Breast epithelium (tissue), 4 donors: ENCODE measurements around the gene TRAF5. TPM values are rescaled to one million over a fixed set of nuclear protein-coding genes. Genes with fewer than 3 reads are reported as not detected.
"Not testable (repeated sequence)": the region's sequence is repeated elsewhere in the genome, so short reads cannot be mapped to it uniquely, and the experiment has no call there.

Source experiments
- DNase-seq, 2 donors: peaks; one replicate each; pipeline ENCODE4 v3.0.0-alpha.2; 2019; ENCODE audit warnings: low spot score in 2 of 2
- H3K27ac ChIP-seq, 2 donors: fragments of 200-600 bp; sonication (generic) in 1 of 2; one replicate each; pipeline ENCODE4 v1.5.1; 2016 to 2019; ENCODE audit warnings: mild to moderate bottlenecking in 1 of 2
- H3K27me3 ChIP-seq, 2 donors: fragments of 200-600 bp; sonication (generic) in 1 of 2; one replicate each; pipeline versions ENCODE4 v1.5.1 to v1.6.0; 2017 to 2019; ENCODE audit warnings: control low read depth in 1 of 2, mild to moderate bottlenecking in 1 of 2
- H3K36me3 ChIP-seq: fragments of 200-600 bp; one replicate; pipeline ENCODE4 v1.5.1; 2019
- H3K4me1 ChIP-seq, 2 donors: fragments of 200-600 bp; sonication (generic); one replicate each; pipeline ENCODE4 v1.5.1; 2016 to 2019; ENCODE audit warnings: control low read depth in 1 of 2
- H3K4me3 ChIP-seq, 3 donors: fragments of 200-600 bp; sonication (generic); 1 replicate in 2 of 3; 2 replicates in 1 of 3; pipeline ENCODE4 v1.5.1; 2016 to 2019; ENCODE audit warnings: mild to moderate bottlenecking in 3 of 3, moderate library complexity in 2 of 3
- H3K9me3 ChIP-seq, 2 donors: fragments of 200-600 bp; sonication (generic) in 1 of 2; one replicate each; pipeline ENCODE4 v1.5.1; 2016 to 2019; ENCODE audit warnings: control low read depth in 1 of 2
- POLR2A ChIP-seq: fragments of 450-650 bp; IDR thresholded peaks from one replicate; pipeline ENCODE4 v1.6.1; 2016; ENCODE audit warnings: antibody characterized with exemption, mild to moderate bottlenecking, moderate library complexity
- POLR2AphosphoS5 ChIP-seq, 3 donors: sonication (generic); formaldehyde crosslinking; IDR thresholded peaks; one replicate each; pipeline ENCODE4 v1.6.1; 2017; ENCODE audit warnings: antibody characterized with exemption in 3 of 3
- intact Hi-C: fragments of 100-400 bp; cut with DNase I; formaldehyde crosslinking; loops from one replicate; pipeline ENCODE4 v1.15.1; 2023; ENCODE audit warnings: low total_unique reads
- total RNA-seq, 3 donors: library from RNA; depleted of rRNA; stranded (reverse); fragments of >200 nt; gene quantifications; one replicate each; pipeline ENCODE4 v1.1.0, GENCODE V29; 2016
- TF ChIP-seq, protein P1 (sequence below), 3 donors: fragments of 450-650 bp; IDR thresholded peaks; one replicate each; pipeline ENCODE4 v1.5.1; 2016 to 2017; ENCODE audit warnings: antibody characterized with exemption in 3 of 3, mild to moderate bottlenecking in 3 of 3, moderate library complexity in 3 of 3

The TRAF5 gene
- total RNA-seq, 3 donors from 2014 or later = 10.9 to 28.8 (median 21.8) TPM

DNA sequence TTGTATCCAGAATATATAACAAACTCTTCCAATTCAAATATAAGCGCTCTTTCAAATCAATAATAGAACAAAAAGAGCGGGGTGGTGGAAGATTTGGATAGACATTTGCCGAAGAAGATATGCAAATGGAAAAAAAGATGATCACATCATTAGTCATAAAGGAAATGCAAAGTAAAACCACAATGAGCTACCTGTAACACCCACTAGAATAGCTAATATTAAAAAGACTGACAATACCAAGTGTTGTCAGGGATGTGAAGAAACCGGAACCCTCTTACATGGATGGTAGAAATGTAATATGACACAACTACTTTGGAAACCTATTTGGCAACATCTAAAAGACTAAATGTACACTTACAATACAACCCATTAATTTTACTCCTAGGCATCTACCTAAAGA, 5.7 kb upstream of the TRAF5 start:
- Histone ChIP-seq H3K4me1 (no peaks in the 10 kb centered on the region), H3K9me3 (no peaks in the 10 kb centered on the region), H3K27me3 (no peaks in the 10 kb centered on the region), H3K4me3 (no peak overlapping the region), H3K27ac (no peak overlapping the region), H3K36me3 (no peaks in the 10 kb centered on the region)
- intact Hi-C loops = no loop called here
- TF ChIP-seq POLR2AphosphoS5 (IDR thresholded peaks at IDR 0.05) (no peak), POLR2A (no peak)
- TF ChIP-seq, protein P1, sequence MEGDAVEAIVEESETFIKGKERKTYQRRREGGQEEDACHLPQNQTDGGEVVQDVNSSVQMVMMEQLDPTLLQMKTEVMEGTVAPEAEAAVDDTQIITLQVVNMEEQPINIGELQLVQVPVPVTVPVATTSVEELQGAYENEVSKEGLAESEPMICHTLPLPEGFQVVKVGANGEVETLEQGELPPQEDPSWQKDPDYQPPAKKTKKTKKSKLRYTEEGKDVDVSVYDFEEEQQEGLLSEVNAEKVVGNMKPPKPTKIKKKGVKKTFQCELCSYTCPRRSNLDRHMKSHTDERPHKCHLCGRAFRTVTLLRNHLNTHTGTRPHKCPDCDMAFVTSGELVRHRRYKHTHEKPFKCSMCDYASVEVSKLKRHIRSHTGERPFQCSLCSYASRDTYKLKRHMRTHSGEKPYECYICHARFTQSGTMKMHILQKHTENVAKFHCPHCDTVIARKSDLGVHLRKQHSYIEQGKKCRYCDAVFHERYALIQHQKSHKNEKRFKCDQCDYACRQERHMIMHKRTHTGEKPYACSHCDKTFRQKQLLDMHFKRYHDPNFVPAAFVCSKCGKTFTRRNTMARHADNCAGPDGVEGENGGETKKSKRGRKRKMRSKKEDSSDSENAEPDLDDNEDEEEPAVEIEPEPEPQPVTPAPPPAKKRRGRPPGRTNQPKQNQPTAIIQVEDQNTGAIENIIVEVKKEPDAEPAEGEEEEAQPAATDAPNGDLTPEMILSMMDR (IDR thresholded peaks at IDR 0.05) = no peak
- no peak for DNase-seq

DNA sequence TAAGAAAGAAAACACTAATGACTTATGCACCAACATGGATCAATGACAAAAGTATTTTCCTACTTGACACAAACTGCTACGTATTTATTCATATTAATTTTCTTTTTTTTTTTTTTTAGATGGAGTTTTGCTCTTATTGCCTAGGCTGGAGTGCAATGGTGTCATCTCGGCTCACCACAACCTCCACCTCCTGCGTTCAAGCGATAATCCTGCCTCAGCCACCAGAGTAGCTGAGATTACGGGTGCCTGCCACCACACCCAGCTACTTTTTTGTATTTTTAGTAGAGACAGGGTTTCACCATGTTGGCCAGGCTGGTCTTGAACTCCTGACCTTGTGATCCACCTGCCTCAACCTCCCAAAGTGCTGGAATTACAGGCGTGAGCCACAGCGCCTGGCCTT, 5.0 kb upstream of the TRAF5 start:
- intact Hi-C loops, H3K9me3 ChIP-seq, H3K4me1 ChIP-seq, H3K4me3 ChIP-seq, H3K27me3 ChIP-seq, H3K27ac ChIP-seq, H3K36me3 ChIP-seq, DNase-seq: not testable (repeated sequence)

DNA sequence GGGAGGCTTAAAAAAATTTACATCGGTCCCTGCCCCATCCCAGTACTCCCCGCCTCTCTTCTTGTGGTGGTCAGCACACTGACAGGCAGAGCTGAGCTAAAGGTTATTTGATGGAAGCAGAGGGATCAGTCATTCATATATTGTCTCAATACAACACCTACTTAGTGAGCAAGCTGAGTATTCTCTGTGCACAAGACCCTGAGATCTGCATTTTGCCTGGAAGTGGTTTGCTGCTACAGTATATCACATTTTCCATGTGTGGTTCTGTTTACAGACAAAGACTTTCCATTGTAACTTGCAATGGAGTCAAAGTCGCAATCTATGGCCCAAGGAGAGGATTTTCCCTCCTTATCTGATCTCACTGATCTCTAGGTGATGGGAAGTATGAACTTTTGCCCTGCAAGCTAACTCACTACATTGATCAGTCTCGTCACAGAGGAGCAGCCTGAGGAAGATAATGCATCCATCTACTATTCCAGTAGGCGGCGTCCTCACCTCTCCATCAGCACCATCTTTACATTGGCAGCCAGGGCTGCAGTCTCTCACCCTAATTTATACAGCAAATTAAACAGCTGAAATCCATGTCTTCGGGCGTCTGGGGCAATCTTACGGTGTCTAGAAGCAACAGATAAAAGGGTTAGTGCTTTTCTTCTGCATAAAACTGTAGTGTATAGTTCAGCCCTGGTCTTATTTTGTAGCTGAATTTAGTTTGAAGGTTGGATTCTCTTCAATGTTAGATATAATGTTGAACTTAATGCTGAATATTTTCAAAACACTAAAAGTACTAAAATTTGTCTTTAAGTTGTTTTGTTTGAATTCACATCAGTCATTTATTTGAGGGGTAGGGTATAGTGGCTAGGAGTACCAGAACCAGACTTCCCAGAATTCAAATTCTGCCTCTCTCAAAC, 3.2 kb upstream of the TRAF5 start:
- intact Hi-C loops = no loop called here
- Histone ChIP-seq H3K27me3 (no peaks in the 10 kb centered on the region), H3K36me3 (no peaks in the 10 kb centered on the region), H3K4me1 (no peaks in the 10 kb centered on the region), H3K9me3 (no peaks in the 10 kb centered on the region), H3K4me3 (no peak overlapping the region), H3K27ac (no peak overlapping the region)
- DNase-seq = no peak
- TF ChIP-seq POLR2AphosphoS5 (IDR thresholded peaks at IDR 0.05) (no peak), POLR2A (no peak)
- TF ChIP-seq, protein P1 (IDR thresholded peaks at IDR 0.05) = peak in 2 of 3 donors; percentile 73 to 77

DNA sequence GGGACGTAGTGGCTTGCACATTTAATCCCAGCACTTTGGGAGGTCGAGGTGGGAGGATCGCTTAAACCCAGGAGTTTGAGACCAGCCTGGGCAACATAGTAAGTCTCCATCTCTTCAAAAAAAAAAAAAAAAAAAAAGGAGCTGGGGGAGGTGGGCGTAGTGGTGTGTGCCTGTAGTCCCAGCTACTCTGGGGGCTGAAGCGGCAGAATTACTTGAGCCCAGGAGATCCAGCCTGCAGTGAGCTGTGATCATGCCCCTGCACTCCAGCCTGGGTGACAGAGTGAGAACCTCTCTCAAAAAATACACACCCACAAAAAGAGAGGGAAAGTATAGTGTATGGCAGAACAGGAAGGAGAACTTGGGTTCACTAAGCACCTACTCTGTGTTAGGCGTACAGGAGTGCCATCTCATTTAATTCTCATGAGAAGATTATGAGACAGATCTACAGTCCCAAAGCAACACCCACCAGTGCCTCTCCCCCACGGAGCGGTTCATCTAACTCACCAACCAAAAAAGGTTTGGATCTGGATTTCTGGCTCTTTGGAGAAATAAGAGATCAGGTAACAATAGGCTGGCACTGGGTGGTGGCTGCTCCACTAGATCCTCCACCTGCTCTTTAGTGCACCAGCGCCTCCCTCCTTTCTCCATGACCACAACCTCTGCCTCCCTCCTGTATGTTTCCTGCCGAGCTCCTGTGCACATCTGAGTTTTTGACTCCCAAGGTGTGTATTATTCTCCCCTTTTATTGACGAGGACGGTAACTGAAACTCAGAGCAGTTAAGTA, 1.4 kb upstream of the TRAF5 start:
- DNase-seq = no peak
- Histone ChIP-seq H3K9me3 (no peaks in the 10 kb centered on the region), H3K4me1 (peaks cover 0 to 2% of the 10 kb centered on the region in 2 donors), H3K27me3 (no peaks in the 10 kb centered on the region), H3K4me3 (no peak overlapping the region), H3K27ac (no peak overlapping the region), H3K36me3 (no peaks in the 10 kb centered on the region)
- intact Hi-C loops = no loop called here
- TF ChIP-seq, protein P1 (IDR thresholded peaks at IDR 0.05) = no peak
- no peak for TF ChIP-seq POLR2A
- no peak for TF ChIP-seq POLR2AphosphoS5 (IDR thresholded peaks at IDR 0.05)

DNA sequence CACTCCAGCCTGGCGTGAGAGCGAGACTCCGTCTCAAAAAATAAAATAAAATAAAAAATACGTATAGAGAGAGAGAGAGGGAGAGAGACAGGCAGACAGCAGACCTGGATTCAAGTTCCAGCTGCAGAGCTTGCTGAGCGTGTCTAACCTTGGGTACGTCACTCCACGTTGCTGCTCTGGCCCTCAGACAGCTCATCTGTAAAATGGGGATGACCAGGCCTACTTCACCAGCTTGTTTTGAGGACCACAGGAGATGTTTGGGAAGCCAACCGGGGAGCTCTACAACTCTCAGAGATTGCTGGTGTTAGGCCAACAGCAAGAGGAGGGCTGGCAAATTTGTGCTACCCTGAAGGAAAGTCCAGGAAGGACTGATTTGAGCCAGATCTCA, 499 bp upstream of the TRAF5 start:
- H3K4me1 ChIP-seq = peaks cover 0 to 4% of the 10 kb centered on the region in 2 donors
- H3K4me3 ChIP-seq = peak overlapping the region; percentile 62 to 88 (median 82)
- no peaks in the 10 kb centered on the region for H3K36me3 ChIP-seq
- H3K27me3 ChIP-seq = no peaks in the 10 kb centered on the region
- no peaks in the 10 kb centered on the region for H3K9me3 ChIP-seq
- no peak for DNase-seq
- intact Hi-C loops = no loop called here
- no peak for TF ChIP-seq POLR2AphosphoS5 (IDR thresholded peaks at IDR 0.05)
- no peak for TF ChIP-seq POLR2A
- TF ChIP-seq, protein P1 (IDR thresholded peaks at IDR 0.05) = no peak
- peak overlapping the region; percentile 82 to 91 for H3K27ac ChIP-seq
